Mammary epithelial cell (primary cell): ENCODE measurements around the gene EGFL6.

ENCODE experiments used
- CTCF ChIP-seq, 2 donors: IDR thresholded peaks in 1 of 2; conservative IDR thresholded peaks in 1 of 2; 2 replicates each; pipeline ENCODE4 v1.5.1; 2011 to 2012; ENCODE audit warnings: inconsistent platforms in 2 of 2, low read length in 2 of 2, mild to moderate bottlenecking in 2 of 2, control low read depth in 1 of 2, low read depth in 1 of 2; ENCODE audit not compliant: insufficient read depth in 1 of 2; ENCODE audit errors: extremely low read depth in 1 of 2
- EZH2 ChIP-seq: IDR thresholded peaks from 2 replicates; pipeline ENCODE4 v1.6.1; 2012; ENCODE audit warnings: low read length, inconsistent platforms, borderline replicate concordance

- TF ChIP-seq CTCF (conservative IDR thresholded peaks at IDR 0.05 in 1 of 2, IDR thresholded peaks at IDR 0.05 in 1 of 2; ENCODE audit: extremely low read depth in 1 of 2, insufficient read depth in 1 of 2, low read depth in 1 of 2, low read length in 2 of 2) (no peak), EZH2 (peak; percentile 19)
Measured at GRCh38 chrX:13570261-13570605, 832 bp downstream of the EGFL6 start.
